DMS153 treated with DMSO at 0.1 percent for 48 hours (cell line): ENCODE measurements around the gene NHS.

ENCODE experiments used
- DNase-seq: peaks from one replicate; lab custom pipeline; 2025; ENCODE audit not compliant: unreplicated experiment; lab: John Stamatoyannopoulos, UW

Gene NHS

DNA sequence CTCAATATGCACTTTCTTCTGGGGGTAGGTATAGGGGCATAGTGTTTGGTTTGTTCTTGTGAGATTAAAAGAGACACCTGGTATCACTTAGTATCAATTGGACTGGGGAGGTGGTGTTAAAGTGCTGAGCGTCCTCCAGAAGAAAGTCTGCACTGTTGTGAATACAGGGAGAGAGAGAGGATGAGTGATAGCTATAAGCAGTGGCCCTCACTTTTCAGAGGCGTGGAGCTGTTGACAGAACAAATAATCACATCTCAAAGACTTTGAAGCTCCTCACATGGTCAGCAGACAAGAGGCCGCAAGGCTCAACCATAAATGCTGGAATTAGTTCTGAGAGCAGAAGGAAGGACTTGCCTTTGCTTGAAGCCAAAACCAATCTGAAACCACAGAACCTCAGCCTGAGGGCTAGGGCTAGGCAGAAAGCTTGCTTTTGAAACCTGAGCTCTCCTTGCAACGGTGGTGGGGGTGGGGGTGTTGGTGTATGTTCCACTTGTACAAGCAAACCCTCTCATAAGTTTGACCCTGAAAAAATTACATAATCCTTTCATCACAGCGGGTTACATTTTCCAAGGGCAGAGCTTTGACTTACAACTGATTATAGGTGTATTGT lies 239.1 kb downstream of the NHS start:
- DNase-seq: no peak

DNA sequence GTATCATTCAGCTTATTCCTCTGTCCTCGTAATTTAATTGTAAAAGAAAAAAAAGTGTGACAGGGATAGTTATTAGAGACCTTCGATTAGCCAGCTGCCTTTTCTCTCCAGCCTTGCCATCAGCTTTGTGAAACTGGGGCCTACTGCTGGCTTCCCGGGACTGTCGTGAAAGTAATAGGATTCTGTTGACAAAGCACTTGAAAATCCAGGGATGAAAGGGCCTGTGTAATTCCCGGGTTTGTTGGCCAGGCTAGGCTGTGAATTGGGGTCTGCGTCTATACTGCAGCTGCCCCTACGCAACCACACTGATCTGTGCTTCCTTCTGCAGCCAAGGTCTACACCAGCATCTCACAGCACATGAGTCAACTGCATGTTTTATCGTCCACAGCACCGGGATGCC lies 241.9 kb downstream of the NHS start:
- no peak for DNase-seq

DNA sequence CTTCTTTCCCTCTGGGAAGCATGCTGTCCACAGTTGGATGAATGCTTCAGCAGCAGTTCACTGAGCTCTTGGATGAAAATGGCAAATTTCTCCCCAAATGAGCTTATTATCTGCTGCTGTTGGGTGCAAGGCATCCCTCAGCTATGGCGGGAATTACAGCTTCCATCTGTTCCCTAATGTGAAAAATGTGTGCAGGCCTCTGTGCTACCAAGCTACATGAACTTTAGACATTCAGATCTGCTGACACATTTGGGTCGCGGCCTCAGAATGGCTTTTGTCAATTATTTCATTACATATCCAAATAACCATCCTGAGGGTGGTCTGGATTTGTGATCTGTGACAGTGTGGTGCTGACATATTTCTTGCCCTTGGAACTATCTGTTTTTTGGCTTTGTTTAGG lies 242.8 kb downstream of the NHS start:
- no peak for DNase-seq

DNA sequence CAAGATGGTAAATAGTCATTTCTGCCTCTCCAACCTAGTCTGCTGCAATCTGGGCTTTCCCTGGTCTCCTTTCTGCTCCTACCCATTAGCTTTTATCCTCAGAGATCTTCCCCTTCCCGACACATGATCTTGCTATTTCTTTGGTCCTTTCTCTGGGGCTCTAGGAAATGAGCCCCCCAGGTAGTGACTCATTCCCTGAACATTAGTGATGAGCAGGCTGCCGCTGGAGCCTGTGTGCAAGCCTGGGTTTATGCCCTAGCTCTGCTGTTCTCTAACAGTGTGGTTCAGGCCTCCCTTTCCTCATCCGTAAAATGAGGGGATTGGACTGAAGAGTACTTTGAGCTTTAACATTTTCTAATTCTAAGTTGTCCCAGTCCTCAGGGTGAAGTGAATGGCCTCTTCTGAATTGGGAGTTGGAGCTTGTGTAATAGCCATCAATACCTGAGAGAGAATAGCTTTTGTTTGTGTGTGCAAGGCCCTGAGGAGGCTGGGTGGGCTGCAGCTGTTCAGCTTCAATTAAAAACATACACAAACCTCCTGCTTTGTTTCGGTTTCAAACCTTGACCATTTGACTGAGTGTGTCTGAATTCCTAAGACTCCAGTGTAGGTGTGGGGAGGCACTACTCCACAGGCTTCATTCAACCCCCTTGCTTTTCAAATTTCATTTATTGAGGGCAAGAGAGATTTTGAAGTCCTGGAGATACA lies 246.7 kb downstream of the NHS start:
- DNase-seq: no peak

DNA sequence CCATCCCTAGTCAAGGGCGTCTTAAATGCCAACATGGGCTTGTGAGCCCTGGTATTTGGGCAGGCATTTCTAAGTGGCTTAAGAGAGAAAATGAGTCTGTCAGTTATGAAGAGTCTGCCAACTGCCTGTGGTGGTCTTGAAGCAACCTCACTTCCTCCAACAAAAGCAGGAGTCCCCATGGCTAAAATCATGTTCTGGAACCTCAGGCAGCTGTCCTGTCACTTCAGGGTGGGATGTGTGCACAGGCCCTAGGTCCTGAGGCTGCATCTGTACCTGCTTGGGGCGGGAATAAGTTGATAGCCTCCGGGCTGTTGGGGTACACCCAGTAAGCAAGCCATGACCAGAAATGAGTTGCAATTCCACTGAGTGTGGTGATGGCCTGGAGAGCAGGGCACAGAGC lies 247.3 kb downstream of the NHS start:
- DNase-seq: no peak

DNA sequence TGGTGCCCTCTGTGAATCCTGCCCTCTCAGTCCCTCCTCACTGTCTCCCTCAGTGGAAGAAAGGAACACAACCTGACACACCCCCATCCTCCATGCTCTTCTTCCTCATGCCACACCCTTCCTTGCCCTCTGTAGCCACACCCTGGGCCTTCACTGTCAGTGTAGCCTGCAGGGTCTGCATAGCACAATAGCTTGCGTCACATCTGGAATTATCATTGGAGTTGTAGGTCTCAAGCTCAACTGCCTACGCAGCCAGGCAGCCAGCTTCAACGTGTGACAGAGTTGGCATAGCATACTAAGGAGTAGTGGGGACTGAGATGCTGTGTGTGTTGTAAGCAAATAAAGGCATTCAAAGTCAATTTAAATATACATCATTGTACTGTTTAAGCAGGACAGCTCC lies 248.8 kb downstream of the NHS start:
- DNase-seq: no peak

DNA sequence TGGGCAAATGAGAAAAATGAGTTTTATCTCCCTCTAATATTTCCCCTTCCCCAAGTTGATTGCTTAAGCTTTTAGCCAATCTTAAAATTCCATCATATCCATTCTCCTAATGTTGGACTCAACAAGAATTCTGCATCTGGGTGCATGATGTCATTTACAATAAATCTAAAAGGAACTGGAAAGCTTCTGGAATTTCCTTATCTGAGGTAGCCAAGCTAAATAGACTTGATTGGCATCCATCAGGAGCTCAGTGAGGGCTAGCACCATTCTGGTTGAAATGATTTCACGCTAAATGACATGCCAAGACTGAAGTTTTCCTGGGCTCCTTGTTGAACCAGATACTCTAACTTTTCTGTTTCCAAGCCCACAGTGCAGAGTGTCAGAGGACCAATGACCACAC lies 252.0 kb downstream of the NHS start:
- DNase-seq: no peak

DNA sequence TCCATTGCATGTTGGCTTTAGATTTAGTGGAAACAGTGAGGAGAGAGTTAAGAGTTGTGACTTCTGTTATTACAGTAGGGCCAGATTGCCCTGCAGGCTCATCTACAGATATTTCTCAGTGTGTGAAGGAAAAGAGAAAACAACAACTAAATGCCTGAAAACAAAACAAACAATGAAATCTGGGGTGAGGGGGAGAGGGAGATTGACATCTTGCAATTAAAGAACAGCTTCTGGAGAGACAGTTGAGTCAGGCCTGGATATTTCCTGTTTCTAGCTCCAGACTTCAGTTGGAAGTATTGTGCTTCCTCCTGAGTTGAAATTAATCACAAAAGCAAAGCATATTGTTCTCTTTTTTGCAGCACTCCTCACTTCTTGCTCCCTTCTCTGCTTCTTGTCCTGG lies 254.0 kb downstream of the NHS start:
- DNase-seq: no peak

DNA sequence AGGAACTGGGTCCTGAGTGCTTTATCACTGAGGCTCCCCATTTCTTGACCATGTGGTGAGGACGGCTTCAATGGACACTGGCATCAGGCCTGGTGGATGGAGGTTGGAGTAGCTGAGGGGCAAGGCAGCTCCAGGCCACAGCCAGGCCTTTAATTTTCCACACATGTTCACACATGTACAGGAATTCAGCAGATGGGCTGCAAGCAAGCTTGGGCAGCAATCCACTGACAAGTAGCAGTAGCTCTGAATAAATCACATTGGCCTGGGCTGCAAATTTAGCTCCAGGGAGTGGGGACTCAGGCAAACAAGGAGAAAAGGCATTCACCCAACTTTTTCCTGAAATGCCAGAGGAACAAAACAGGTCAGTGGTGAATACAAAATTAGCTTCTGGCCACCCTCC lies 254.5 kb downstream of the NHS start:
- no peak for DNase-seq

DNA sequence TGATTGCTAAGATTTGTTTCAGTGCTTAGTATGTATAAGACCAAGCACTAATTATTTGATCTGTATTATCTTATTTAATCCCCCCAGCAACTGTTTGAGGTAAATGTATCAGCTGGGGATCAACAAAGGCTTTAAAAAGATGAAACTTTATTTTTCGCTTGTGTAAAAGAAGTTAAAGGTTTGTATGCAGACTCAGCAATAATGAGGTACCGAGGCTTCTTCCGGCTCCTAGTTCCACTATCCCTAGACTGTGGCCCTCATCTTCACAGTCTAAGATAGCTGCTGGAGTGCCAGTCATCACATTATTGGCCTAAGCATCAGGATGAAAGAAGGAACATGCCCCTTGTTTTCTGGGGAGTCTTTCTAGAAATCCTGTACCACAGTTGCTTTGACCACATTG lies 256.6 kb downstream of the NHS start:
- no peak for DNase-seq

DNA sequence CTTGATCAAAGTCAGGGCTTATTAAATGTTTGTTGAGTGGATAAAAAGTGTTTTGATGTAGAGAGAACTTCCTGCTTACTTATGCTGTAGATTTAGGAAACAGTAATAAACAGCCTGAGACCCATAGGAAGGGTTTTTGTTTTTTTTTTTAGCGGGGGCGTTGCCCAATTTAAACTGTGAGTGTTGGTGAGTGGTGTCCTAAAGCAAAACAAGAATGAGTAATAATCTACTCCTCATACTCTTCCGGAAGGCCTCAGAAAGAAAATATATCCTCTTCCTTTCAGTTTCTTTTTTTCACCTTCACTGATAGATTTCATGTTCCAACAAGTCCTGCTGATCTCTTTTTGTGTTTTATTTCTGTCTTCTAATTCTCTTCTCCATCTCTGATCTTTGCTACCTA lies 257.9 kb downstream of the NHS start:
- DNase-seq: no peak

DNA sequence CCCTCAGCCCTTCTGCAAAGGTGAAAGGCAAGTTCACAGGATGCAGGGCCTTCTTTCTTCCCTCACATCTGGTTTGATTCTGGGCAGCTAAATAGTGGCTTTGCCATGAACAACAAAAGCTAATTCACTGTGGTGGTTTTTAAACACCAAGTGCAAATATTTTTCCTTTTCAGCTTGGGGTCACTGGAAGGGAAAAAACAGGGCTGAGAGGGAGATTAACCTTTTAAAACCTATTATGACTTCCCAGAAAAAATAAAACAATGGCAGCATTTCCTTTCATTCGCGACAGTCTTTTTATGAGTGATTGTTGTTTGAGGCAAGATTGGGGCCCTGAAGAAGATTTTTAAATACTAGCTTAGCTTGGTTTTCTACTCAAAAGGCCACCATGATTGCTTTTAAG lies 258.5 kb downstream of the NHS start:
- no peak for DNase-seq

DNA sequence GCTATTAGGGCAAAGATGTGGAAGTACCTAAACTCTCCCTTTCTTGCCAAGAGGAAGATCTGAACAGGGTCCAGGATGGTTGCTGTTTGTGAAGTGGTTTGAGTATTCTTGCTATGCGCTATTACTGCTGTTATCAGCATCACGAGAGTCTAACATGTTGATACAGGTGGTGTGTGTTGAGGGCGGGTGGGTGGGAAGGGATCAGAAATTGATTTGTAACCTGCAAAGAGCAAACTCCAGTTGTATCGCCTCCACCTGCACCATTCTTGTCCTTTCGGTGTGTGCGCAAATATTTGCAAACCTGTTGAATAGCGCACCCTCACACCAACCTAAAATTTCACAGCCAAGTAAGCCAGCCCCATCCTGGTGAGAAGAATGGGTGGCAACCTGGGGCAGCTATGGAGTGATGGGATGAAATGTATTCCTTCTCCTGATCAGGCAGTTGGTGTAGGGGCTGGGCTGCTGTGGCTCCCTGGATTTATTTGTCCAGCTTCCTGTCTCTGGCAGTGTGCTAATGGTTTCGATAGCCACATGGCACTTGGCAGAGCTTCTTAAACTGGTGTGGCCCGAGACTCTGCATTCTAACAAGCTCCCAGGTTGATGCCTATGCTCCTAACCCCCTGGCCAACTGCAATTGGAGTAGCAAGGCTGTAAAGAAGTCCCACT lies 259.7 kb downstream of the NHS start:
- peak; percentile 52 for DNase-seq

DNA sequence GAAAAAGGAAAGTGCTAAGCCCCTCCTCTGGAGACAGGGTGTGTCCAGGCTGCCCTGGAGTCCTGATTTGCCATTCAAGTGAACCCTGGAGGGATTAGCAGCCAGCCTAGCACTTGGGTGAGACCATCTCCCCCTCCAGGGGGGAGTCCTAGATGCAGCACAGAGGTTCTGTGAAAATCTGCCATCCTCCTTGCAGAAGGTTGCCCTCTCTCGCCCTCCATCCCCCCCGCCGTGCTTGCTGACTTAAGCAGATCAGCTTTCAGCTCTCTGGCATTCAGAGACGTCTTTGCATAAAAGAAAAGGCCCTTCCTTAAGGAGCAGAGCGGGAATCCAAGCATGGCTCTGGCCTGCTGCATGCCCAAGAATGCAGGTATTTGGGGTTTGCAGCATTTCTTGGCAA lies 260.2 kb downstream of the NHS start:
- DNase-seq: no peak

DNA sequence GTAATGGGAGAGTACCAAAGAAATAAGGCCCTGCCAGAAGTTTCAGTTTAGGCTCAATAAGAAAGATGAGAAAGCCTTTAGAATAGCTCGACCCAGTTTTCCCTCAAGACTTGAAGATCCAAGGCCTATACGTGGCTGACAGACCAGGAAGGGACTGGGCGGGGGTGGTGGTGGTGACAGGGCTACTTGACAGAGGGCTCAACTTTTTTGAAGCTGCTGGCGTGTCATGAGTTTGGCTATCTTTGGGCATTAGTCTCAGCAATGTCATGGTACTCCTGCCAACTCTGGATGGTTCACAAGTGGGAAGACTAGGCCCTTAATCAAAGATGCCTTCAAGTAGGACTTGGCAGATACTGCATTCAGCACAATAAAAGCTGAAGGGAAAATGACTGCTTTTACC lies 262.2 kb downstream of the NHS start:
- no peak for DNase-seq

DNA sequence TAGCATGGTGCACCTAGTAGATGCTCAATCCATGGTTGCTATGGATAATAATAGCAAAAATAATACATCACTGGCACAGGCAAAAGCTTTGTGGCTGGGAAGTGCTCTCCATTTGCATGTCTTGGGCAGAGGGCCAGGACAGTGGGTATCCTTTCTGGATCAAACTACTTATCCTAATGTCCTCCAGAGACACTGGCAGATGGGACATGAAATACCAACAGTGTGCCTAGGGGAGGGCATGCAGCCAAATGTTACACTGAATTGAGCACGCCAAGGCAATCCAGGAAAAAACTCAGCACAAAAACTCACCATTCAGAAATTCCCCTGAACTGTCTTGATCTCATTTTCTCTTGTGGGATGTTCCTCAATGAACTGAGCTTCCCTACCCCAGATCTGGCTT lies 263.7 kb downstream of the NHS start:
- DNase-seq: no peak

DNA sequence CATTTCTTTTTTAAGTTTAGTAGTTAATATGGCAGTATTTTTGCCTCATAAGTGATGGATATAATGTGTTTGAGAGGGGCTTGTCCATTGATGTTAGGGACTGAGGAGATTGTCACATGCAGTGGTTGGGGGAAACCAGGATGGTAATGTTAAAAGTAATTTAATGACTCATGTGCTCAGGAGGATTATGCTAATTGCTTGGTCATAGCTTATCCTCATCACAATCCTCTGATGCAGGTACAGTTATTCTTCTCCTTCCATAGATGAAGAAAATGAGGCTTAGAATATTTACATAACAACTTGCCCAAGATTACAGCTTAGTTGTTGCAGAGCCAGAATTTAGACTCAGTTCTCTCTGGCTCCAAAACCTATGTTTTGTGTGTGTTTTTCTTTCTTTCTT lies 267.9 kb downstream of the NHS start:
- no peak for DNase-seq

DNA sequence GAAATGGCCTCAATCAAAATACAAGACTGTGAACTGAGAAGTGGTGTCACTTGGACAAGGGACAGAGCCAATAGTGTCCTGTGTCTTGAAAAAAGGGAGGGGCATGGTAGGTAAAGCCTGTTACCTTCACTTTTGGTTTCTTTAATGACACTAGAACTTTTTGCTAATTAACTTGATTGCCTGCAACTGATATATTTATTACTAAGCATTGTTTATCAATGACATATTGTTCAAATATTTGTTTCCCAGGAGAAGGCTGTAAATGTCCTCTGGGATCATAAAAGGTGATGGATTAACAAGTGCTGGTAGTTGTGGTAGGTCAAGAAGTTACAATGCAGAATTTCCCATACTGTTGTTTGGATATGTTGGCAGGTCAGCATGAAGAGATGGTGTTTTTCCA lies 268.5 kb downstream of the NHS start:
- DNase-seq: no peak

DNA sequence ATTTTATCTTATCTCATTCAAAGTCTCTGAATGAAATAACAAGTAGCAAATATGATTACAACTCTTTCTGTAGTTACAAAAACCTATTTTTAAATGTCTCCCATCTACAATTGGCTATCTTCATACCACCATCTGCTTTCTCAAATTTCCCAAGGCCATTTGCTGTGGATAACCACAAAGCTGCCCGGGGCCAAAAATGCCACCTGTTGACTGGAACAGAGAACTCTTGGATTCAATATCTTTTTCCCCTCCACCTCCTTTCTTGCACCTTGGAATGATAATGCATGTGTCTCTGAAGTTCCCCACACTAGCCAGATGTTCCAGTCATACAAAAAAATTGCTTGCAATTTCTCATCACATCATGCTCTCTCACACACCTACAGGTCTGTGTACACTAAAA lies 269.0 kb downstream of the NHS start:
- DNase-seq: no peak

DNA sequence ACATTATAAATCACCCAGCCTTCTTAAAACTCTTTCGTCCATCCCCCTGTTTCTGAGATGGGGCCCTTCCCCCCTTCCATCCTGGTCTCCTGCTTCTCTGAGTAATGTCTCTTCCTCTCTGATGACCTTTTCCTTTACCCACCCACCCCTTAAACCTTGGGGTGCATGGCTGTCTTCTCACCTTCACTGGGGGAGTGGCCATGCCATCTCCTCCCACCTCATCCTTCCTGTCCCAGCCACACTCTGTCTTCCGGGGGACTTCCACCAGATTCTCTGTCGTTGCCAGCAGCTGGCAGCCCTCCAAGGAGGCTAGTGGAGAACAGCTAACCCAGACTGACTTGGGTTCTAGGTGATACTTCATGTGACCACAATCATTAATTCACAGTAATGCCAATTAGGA lies 279.1 kb downstream of the NHS start:
- no peak for DNase-seq

DNA sequence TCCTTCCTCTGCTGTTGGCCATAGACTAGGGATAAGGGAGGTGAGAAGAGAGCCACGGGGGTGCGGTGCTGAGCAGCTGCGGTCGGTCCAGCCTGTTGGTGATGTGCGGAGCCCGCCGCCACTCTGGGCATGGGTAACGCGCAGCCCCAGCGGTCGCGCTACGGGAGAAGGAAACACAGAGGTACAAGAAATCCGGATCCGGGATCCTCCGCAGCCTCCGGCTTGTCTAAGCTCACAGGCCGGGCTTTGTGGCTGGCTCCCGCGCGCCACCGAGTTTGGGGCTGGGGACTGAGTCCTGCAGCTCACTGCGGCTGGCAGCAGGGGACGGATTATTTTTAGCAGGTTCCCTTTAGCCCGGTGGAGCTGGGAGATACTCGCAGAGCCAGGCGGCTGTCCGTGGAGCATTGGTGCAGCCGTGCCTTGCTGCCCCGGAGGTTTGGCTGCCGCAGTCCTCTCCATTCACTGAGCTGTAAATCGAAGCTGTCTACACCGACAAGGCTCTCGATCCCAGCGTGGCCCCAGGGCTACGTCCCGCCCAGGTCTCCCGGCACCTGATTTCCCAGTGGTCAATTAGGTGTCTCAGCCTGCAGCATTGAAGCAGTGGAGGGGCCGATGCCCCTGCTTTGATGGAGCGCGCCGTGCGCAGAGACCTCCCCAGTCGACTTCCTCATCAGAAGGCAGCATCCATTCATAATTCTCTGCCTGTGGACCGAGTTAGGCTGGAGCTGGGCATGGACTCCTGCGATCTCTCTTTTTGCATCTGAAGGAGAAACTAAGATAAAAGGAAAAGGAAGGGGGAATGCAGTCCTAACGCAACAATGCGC lies 280.4 kb downstream of the NHS start:
- DNase-seq: no peak

DNA sequence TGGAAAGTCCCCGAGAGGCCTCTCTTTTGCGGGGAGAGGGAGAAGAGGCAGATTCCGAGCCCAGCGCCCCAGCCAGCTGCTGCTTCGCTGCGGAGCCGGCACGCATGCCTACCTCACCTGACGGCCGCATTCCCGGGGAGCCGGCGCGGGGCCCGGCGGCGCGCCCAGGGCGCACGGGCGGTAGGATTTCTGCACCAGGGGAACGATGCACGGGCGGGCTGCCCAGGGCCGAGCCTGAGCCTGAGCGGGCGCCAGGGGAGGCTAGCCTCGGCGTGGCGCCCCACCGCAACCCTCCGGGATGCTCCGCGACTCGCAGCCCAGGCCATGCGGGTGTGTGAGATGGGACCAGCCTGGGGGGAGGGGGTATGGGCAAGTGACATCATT lies 281.0 kb downstream of the NHS start:
- no peak for DNase-seq
